Suprapubic skin (tissue), 3 donors: ENCODE data around the gene MTSS2.

Source experiments
- POLR2A ChIP-seq, 2 donors: fragments of 450-650 bp; IDR thresholded peaks; one replicate each; pipeline ENCODE4 v1.6.1; 2017; ENCODE audit warnings: antibody characterized with exemption in 2 of 2, mild to moderate bottlenecking in 2 of 2, moderate library complexity in 2 of 2
- TF ChIP-seq, protein P1 (sequence below), 2 donors: fragments of 200-600 bp in 1 of 2; fragments of 450-650 bp in 1 of 2; sonication (generic) in 1 of 2; IDR thresholded peaks; one replicate each; pipeline ENCODE4 v1.5.1; 2016 to 2019; ENCODE audit warnings: antibody characterized with exemption in 2 of 2, mild to moderate bottlenecking in 1 of 2, moderate library complexity in 1 of 2

DNA sequence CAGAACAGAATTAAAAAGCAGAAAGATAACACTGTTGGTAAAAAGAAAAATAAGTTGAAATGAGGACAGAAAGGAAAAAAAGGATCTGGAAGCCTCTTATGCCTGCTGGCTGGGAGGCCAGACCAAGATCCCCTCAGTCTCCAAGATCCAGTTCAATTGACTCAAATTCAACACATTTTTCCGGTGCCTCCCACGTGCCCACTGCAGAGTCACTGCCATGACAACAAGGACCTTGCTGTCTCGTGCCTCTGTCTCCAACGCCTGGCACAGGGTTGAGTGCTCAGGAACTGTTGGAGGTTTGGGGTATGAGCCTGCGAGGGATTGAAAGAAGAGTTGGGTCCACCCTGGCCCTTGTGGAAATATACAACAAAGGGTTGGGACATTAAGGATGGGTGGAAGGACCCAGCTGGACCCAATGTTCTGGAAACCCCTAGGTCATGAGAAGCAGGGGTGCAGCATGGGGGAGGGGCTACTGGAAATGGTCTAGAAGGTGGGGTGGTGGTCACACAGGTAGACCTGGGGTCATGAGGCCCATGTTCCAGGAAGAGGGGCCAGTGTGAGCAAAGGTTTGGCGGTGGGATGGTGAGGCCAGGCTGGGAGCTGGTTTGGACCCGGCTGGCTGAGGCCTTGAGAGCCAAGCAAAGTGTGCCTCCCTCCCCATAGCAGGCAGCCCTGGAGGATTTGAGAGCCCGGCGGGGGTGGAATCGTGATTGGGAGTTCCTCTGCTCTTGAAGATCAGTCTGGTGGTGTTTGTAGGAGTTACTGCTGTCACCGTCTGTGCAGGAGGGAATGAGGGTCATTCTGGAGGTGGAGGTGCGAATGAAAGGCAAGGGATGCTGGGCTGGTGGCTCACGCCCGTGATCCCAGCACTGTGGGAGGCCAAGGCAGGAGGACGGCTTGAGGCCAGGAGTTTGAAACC, 38.2 kb downstream of the MTSS2 start:
- TF ChIP-seq, protein P1, sequence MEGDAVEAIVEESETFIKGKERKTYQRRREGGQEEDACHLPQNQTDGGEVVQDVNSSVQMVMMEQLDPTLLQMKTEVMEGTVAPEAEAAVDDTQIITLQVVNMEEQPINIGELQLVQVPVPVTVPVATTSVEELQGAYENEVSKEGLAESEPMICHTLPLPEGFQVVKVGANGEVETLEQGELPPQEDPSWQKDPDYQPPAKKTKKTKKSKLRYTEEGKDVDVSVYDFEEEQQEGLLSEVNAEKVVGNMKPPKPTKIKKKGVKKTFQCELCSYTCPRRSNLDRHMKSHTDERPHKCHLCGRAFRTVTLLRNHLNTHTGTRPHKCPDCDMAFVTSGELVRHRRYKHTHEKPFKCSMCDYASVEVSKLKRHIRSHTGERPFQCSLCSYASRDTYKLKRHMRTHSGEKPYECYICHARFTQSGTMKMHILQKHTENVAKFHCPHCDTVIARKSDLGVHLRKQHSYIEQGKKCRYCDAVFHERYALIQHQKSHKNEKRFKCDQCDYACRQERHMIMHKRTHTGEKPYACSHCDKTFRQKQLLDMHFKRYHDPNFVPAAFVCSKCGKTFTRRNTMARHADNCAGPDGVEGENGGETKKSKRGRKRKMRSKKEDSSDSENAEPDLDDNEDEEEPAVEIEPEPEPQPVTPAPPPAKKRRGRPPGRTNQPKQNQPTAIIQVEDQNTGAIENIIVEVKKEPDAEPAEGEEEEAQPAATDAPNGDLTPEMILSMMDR (IDR thresholded peaks at IDR 0.05), result no peak
- no peak for TF ChIP-seq POLR2A (IDR thresholded peaks at IDR 0.05)
